ENCODE measurements around the gene ANKRD66. TPM values are rescaled to one million over a fixed set of nuclear protein-coding genes. Genes with fewer than 3 reads are reported as not detected.

The ANKRD66 gene
- total RNA-seq, 2 donors from 2014 or later = not detected

GRCh38 chr6:46784535-46784934 lies 37.8 kb downstream of the ANKRD66 start:
- DNase-seq (ENCODE audit: low spot score) = no peak
- intact Hi-C loops (cut with DNase I) = no loop called here

- intact Hi-C loops (cut with DNase I) = no loop called here
- DNase-seq (ENCODE audit: low spot score) = no peak
These were observed 41.3 kb downstream of the ANKRD66 start for GRCh38 chr6:46787871-46788540.

- intact Hi-C loops (cut with DNase I) = no loop called here
- no peak for DNase-seq (ENCODE audit: low spot score)
These were observed 42.1 kb downstream of the ANKRD66 start for GRCh38 chr6:46788791-46789190.

GRCh38 chr6:46789434-46790354 lies 43.0 kb downstream of the ANKRD66 start:
- intact Hi-C loops (cut with DNase I) = no loop called here
- no peak for DNase-seq (ENCODE audit: low spot score)

- no peak for DNase-seq (ENCODE audit: low spot score)
- intact Hi-C loops (cut with DNase I) = no loop called here
These were observed 43.7 kb downstream of the ANKRD66 start for GRCh38 chr6:46790355-46790874.

GRCh38 chr6:46792635-46793034 lies 45.9 kb downstream of the ANKRD66 start:
- intact Hi-C loops (cut with DNase I) = no loop called here
- DNase-seq (ENCODE audit: low spot score) = no peak

- intact Hi-C loops (cut with DNase I) = no loop called here
- no peak for DNase-seq (ENCODE audit: low spot score)
These were observed 46.4 kb downstream of the ANKRD66 start, which contains the start of gene MEP1A for GRCh38 chr6:46793138-46793537. TSS of gene MEP1A (plus strand) at chr6:46793389. CDS start at chr6:46793399, 10 bp downstream.

GRCh38 chr6:46794068-46794467 lies 47.3 kb downstream of the ANKRD66 start:
- DNase-seq (ENCODE audit: low spot score) = no peak
- intact Hi-C loops (cut with DNase I) = no loop called here

GRCh38 chr6:46795816-46796215 lies 49.1 kb downstream of the ANKRD66 start:
- intact Hi-C loops (cut with DNase I) = no loop called here

GRCh38 chr6:46796848-46797580 lies 50.3 kb downstream of the ANKRD66 start:
- intact Hi-C loops (cut with DNase I) = no loop called here
- DNase-seq (ENCODE audit: low spot score) = no peak

More at GRCh38 chr6:46795816-46796215, 49.1 kb downstream of the ANKRD66 start:
- no peak for DNase-seq (ENCODE audit: low spot score)

- no peak for DNase-seq (ENCODE audit: low spot score)
- intact Hi-C loops (cut with DNase I) = no loop called here
These were observed 52.9 kb downstream of the ANKRD66 start for GRCh38 chr6:46799657-46800056.

GRCh38 chr6:46808806-46809205 lies 62.1 kb downstream of the ANKRD66 start:
- DNase-seq (ENCODE audit: low spot score) = no peak
- intact Hi-C loops (cut with DNase I) = no loop called here

Other genes starting within 250 kb of the ANKRD66 start
- gene CYP39A1, start 94.1 kb upstream of the ANKRD66 start, total RNA-seq = 1 to 10 TPM; 1.5 to 3.7 TPM
- gene SLC25A27, start 94.0 kb upstream of the ANKRD66 start, total RNA-seq = 10 to 100 TPM; 14.0 to 14.9 TPM
- gene TDRD6, start 59.0 kb upstream of the ANKRD66 start, total RNA-seq = under 1 TPM; 0.52 to 0.74 TPM
- gene PLA2G7, start 11.6 kb upstream of the ANKRD66 start, total RNA-seq = 1 to 10 TPM; 1.5 to 2.7 TPM
- gene MEP1A, start 46.5 kb downstream of the ANKRD66 start, total RNA-seq = not detected
- 10 to 100 TPM; 24.1 to 37.4 TPM for gene ADGRF5, start 175.0 kb downstream of the ANKRD66 start, total RNA-seq

Data from posterior vena cava (tissue), 2 donors.